ENCODE data around the gene SULT1A2. TPM values are rescaled to one million over a fixed set of nuclear protein-coding genes. Genes with fewer than 3 reads are reported as not detected.

The SULT1A2 gene
- total and polyA plus RNA-seq, 2 of the 13 experiments (the other 11 are each of a cell fraction or from before 2014, with no cell fraction given): 33.0 to 34.2 TPM

DNA sequence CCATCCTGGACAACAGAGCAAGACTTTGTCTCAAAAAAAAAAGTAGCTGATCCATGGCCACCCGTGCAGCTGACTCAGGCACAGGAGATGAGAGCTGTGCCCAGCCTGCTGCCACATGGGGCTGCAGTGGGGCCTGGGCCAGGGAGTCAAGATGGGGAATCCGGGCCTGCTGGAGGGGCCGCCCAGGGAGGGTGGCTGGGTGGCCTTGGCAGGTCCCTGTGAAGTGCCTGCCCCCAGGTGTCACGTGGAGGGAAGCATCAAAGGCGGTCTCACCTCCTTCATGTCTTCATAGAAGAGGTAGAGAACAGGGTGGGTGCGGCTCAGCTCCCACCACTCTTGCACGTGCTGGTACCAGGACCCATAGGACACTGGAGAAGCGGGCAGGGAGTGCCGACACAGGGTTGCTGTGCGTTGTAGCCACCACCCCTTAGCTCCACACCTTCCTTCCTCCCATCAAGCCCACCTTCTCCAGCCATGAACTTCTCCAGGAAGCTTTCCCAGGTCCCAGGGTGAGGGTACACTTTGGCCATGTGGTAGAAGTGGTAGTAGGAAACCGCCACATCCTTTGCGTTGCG is 3.8 kb downstream of the SULT1A2 start (continued):
- TF ChIP-seq GABPB1 (CRISPR knock-in tag; IDR thresholded peaks at IDR 0.05): peak; percentile 23; the same call in 1 of the 2 replicates
- TF ChIP-seq AGO1 (IDR thresholded peaks at IDR 0.05; ENCODE audit: low read depth, low read length, poor library complexity, severe bottlenecking): peak; percentile 33

- H3K4me1 ChIP-seq (ENCODE audit: insufficient read depth, low read length): peaks cover 37% of the 10 kb centered on the region
- no peak overlapping the region for H3K27ac ChIP-seq (ENCODE audit: extremely low read length, insufficient read depth, low read length)
- H4K20me1 ChIP-seq (ENCODE audit: insufficient read depth, low read length): no peaks in the 10 kb centered on the region; the same call in 1 of the 2 replicates
- no peaks in the 10 kb centered on the region for H3K9me3 ChIP-seq (ENCODE audit: low read length)
- ATAC-seq: no peak
- TF ChIP-seq CEBPB (IDR thresholded peaks at IDR 0.05; ENCODE audit: borderline replicate concordance, low read depth, low read length) (no peak), ATF7 (IDR thresholded peaks at IDR 0.05) (no peak), ATF7 (CRISPR knock-in tag; IDR thresholded peaks at IDR 0.05) (no peak), BRD4 (CRISPR knock-in tag; IDR thresholded peaks at IDR 0.05) (no peak), NAIF1 (CRISPR knock-in tag; IDR thresholded peaks at IDR 0.05; ENCODE audit: borderline replicate concordance) (no peak), RNF2 (conservative IDR thresholded peaks at IDR 0.05; ENCODE audit: low read depth) (no peak), KAT7 (CRISPR knock-in tag; IDR thresholded peaks at IDR 0.05; ENCODE audit: borderline replicate concordance) (no peak), ZNF615 (CRISPR knock-in tag; IDR thresholded peaks at IDR 0.05; ENCODE audit: borderline replicate concordance) (no peak), FOXK2 (IDR thresholded peaks at IDR 0.05) (no peak), ZBTB38 (CRISPR knock-in tag; IDR thresholded peaks at IDR 0.05) (no peak), JDP2 (CRISPR knock-in tag; IDR thresholded peaks at IDR 0.05; ENCODE audit: borderline replicate concordance) (no peak), NFE2L2 (IDR thresholded peaks at IDR 0.05; ENCODE audit: low read length) (no peak), CAMTA2 (CRISPR knock-in tag; IDR thresholded peaks at IDR 0.05; ENCODE audit: borderline replicate concordance) (no peak)
- TF ChIP-seq, protein P1, sequence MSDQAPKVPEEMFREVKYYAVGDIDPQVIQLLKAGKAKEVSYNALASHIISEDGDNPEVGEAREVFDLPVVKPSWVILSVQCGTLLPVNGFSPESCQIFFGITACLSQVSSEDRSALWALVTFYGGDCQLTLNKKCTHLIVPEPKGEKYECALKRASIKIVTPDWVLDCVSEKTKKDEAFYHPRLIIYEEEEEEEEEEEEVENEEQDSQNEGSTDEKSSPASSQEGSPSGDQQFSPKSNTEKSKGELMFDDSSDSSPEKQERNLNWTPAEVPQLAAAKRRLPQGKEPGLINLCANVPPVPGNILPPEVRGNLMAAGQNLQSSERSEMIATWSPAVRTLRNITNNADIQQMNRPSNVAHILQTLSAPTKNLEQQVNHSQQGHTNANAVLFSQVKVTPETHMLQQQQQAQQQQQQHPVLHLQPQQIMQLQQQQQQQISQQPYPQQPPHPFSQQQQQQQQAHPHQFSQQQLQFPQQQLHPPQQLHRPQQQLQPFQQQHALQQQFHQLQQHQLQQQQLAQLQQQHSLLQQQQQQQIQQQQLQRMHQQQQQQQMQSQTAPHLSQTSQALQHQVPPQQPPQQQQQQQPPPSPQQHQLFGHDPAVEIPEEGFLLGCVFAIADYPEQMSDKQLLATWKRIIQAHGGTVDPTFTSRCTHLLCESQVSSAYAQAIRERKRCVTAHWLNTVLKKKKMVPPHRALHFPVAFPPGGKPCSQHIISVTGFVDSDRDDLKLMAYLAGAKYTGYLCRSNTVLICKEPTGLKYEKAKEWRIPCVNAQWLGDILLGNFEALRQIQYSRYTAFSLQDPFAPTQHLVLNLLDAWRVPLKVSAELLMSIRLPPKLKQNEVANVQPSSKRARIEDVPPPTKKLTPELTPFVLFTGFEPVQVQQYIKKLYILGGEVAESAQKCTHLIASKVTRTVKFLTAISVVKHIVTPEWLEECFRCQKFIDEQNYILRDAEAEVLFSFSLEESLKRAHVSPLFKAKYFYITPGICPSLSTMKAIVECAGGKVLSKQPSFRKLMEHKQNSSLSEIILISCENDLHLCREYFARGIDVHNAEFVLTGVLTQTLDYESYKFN (CRISPR knock-in tag; conservative IDR thresholded peaks at IDR 0.05): no peak
- no TSS peak for BruUV-seq (replicated peaks)
- ChIA-PET POLR2A (interaction anchor here (1.1 to 1.8 kb wide), 2 partner anchors 17 to 18 kb away, joined by 3 to 5 read pairs; partner anchors contain the start of gene SULT1A1), CTCF (ENCODE audit: low intra/inter-chr PET ratio, low total read pairs) (no interaction called here)
- WGBS (ENCODE audit: low lambda C conversion rate): 95% methylated on average over 5 of the region's 5 CpGs
- H2AFZ ChIP-seq (ENCODE audit: low read length): no peak overlapping the region
- no peak for FAIRE-seq
- peaks cover 6% of the 10 kb centered on the region for H3K79me2 ChIP-seq (ENCODE audit: insufficient read depth, low read length)
- no peak overlapping the region for H3K9ac ChIP-seq (ENCODE audit: insufficient read depth, low read depth, low read length)
- no peak overlapping the region for H3K4me3 ChIP-seq (replicated peaks in 1 of 3; ENCODE audit: insufficient read depth in 1 of 3, low read depth in 2 of 3, low read length in 3 of 3)
- H3K36me3 ChIP-seq (replicated peaks in 1 of 2; ENCODE audit: control insufficient read depth in 1 of 2, insufficient read depth in 2 of 2, low read length in 2 of 2): peaks cover 15 to 38% of the 10 kb centered on the region in 2 experiments; a peak in 4 of 5 replicates
- no peak overlapping the region for H3K4me2 ChIP-seq (ENCODE audit: low read depth, low read length)
- H3K27me3 ChIP-seq (ENCODE audit: control insufficient read depth in 1 of 2, insufficient read depth in 2 of 2, low read length in 2 of 2): no peaks in the 10 kb centered on the region
- in situ Hi-C loops (cut with HindIII; ENCODE audit: extremely low pct_ligation_motif_present, low pct_unique_long_range_greater_than_20kb) (no loop called here), intact Hi-C loops (cut with micrococcal nuclease; ENCODE audit: unreplicated experiment) (no loop called here)
- DNase-seq (ENCODE audit: low spot score): no peak
Measured at GRCh38 chr16:28592511-28592910, 4.3 kb downstream of the SULT1A2 start.
